ENCODE results near the gene MAPRE3. TPM values are rescaled to one million over a fixed set of nuclear protein-coding genes. Genes with fewer than 3 reads are reported as not detected.
A peak's percentile ranks its signal among the peaks of the same experiment; 100 is the strongest.

The MAPRE3 gene
- total RNA-seq, 4 donors from 2014 or later, result 41.9 to 66.5 (median 53.9) TPM

- no peaks in the 10 kb centered on the region for H3K4me1 ChIP-seq
- intact Hi-C loops (cut with DNase I; ENCODE audit: low total_unique reads) (no loop called here), in situ Hi-C loops (cut with MboI; ENCODE audit: low sequenced_read_pairs in 4 of 4) (loop anchor here in 3 of 4 donors (5.0 to 25.0 kb wide), 2 partner anchors 98 to 103 kb away; partner anchors contain the start of gene DPYSL5 (in 1 of the 3))
- no peaks in the 10 kb centered on the region for H3K9me3 ChIP-seq
- DNase-seq, result no peak
- H3K4me3 ChIP-seq, result no peak overlapping the region
- no peaks in the 10 kb centered on the region for H3K36me3 ChIP-seq
- ATAC-seq, result no peak
- H3K27ac ChIP-seq, result no peak overlapping the region
- TF ChIP-seq POLR2A (IDR thresholded peaks at IDR 0.05) (no peak), CTCF (IDR thresholded peaks at IDR 0.05 in 4 of 5, conservative IDR thresholded peaks at IDR 0.05 in 1 of 5) (no peak)
- peaks cover 0 to 4% (median 0%) of the 10 kb centered on the region in 3 donors for H3K27me3 ChIP-seq
Observed at GRCh38 chr2:26940001-26940400, 30.4 kb upstream of the MAPRE3 start.

GRCh38 chr2:26941486-26941885 lies 29.0 kb upstream of the MAPRE3 start:
- in situ Hi-C loops (cut with MboI; ENCODE audit: low sequenced_read_pairs in 4 of 4) (loop anchor here in 3 of 4 donors (5.0 to 25.0 kb wide), 2 partner anchors 99 to 104 kb away; partner anchors contain the start of gene DPYSL5 (in 1 of the 3)), intact Hi-C loops (cut with DNase I; ENCODE audit: low total_unique reads) (no loop called here)
- Histone ChIP-seq H3K4me1 (no peaks in the 10 kb centered on the region), H3K27me3 (peaks cover 0 to 4% (median 0%) of the 10 kb centered on the region in 3 donors), H3K36me3 (no peaks in the 10 kb centered on the region), H3K27ac (no peak overlapping the region), H3K4me3 (no peak overlapping the region), H3K9me3 (no peaks in the 10 kb centered on the region)
- DNase-seq (no peak), ATAC-seq (no peak)
- no peak for TF ChIP-seq POLR2A (IDR thresholded peaks at IDR 0.05)
- no peak for TF ChIP-seq CTCF (IDR thresholded peaks at IDR 0.05 in 4 of 5, conservative IDR thresholded peaks at IDR 0.05 in 1 of 5)

DNA sequence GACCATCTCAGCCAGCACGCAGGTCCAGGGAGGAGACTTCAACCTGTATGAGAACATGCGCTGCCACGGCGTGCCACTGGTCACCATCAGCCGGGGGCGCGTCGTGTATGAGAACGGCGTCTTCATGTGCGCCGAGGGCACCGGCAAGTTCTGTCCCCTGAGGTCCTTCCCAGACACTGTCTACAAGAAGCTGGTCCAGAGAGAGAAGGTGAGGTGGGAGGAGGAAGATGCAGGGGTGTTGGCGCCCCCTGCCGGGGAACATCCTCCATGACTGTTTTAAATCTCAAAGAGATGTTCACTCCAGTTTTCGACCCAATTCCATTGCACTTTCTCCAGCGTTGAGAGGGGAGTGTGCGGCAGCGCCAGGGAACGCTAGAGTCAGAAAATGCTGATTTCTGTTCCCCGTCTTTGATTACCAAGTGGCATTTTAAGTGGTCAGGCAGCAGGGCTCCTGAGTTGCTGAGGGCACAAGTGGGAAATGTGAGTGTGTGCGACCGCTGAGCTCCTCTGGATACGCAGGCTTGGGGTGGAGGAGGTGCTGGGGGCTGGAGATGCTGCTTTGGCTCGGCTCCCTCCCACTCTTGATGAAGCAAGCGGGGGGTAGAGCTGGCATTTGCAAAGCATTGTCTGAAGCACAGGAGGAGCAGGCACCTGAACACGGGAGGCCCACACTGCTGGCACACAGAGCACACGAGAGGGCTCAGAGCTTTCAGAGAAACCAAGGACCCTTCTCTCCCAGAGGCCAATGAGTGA lies 27.7 kb upstream of the MAPRE3 start:
- peak; percentile 41 to 68 for ATAC-seq
- in situ Hi-C loops (cut with MboI; ENCODE audit: low sequenced_read_pairs in 4 of 4), result loop anchor here in 3 of 4 donors (5.0 to 25.0 kb wide), 2 partner anchors 100 to 105 kb away; partner anchors contain the start of gene DPYSL5 (in 1 of the 3)

GRCh38 chr2:26945991-26946750 lies 24.3 kb upstream of the MAPRE3 start:
- DNase-seq, result no peak
- H3K4me3 ChIP-seq, result no peak overlapping the region
- peaks cover 6 to 8% of the 10 kb centered on the region in 2 donors for H3K4me1 ChIP-seq
- H3K36me3 ChIP-seq, result no peaks in the 10 kb centered on the region
- in situ Hi-C loops (cut with MboI; ENCODE audit: low sequenced_read_pairs in 4 of 4) (loop anchor here in 1 of 4 donors (25.0 kb wide), 1 partner anchor 109 kb away; the partner anchor contains the start of gene DPYSL5), intact Hi-C loops (cut with DNase I; ENCODE audit: low total_unique reads) (no loop called here)
- no peak overlapping the region for H3K27ac ChIP-seq
- no peak for TF ChIP-seq POLR2A (IDR thresholded peaks at IDR 0.05)
- H3K27me3 ChIP-seq, result peaks cover 0 to 4% (median 0%) of the 10 kb centered on the region in 3 donors
- H3K9me3 ChIP-seq, result no peaks in the 10 kb centered on the region
- no peak for ATAC-seq

More for the DNA sequence above, 27.7 kb upstream of the MAPRE3 start:
- Histone ChIP-seq H3K27me3 (peaks cover 0 to 4% (median 0%) of the 10 kb centered on the region in 3 donors), H3K27ac (no peak overlapping the region), H3K4me3 (no peak overlapping the region), H3K9me3 (no peaks in the 10 kb centered on the region), H3K36me3 (no peaks in the 10 kb centered on the region), H3K4me1 (peaks cover 6 to 8% of the 10 kb centered on the region in 2 donors)
- intact Hi-C loops (cut with DNase I; ENCODE audit: low total_unique reads), result loop anchor here (1.0 kb wide), 1 partner anchor 96 kb away; no protein-coding TSS in a partner anchor
- TF ChIP-seq POLR2A (IDR thresholded peaks at IDR 0.05), result no peak
- peak; percentile 47 to 86 (median 78) for TF ChIP-seq CTCF (IDR thresholded peaks at IDR 0.05 in 4 of 5, conservative IDR thresholded peaks at IDR 0.05 in 1 of 5)
- DNase-seq, result peak; percentile 20 to 47
